Epithelial cell of proximal tubule (primary cell): Measurements from ENCODE around the gene GALNTL6. TPM values are rescaled to one million over a fixed set of nuclear protein-coding genes. Genes with fewer than 3 reads are reported as not detected.

Source experiments
- DNase-seq: peaks from one replicate; pipeline ENCODE4 v3.0.0-alpha.2; 2011; ENCODE audit warnings: low read depth
- H3K4me3 ChIP-seq: 2 replicates; pipeline ENCODE4 v1.5.1; 2011; ENCODE audit warnings: low read depth, mild to moderate bottlenecking, low read length
- total RNA-seq: library from RNA; depleted of rRNA; stranded (reverse); fragments of >200 nt; gene quantifications from 2 replicates; pipeline ENCODE4 v1.2.3, GENCODE V29; 2015
- TF ChIP-seq, protein P1 (sequence below): conservative IDR thresholded peaks from 2 replicates; pipeline ENCODE4 v1.5.1; 2012; ENCODE audit warnings: low read depth, mild to moderate bottlenecking, low read length

The GALNTL6 gene
- total RNA-seq, 1 donor from 2014 or later: not detected

- H3K4me3 ChIP-seq: no peak overlapping the region
- TF ChIP-seq, protein P1, sequence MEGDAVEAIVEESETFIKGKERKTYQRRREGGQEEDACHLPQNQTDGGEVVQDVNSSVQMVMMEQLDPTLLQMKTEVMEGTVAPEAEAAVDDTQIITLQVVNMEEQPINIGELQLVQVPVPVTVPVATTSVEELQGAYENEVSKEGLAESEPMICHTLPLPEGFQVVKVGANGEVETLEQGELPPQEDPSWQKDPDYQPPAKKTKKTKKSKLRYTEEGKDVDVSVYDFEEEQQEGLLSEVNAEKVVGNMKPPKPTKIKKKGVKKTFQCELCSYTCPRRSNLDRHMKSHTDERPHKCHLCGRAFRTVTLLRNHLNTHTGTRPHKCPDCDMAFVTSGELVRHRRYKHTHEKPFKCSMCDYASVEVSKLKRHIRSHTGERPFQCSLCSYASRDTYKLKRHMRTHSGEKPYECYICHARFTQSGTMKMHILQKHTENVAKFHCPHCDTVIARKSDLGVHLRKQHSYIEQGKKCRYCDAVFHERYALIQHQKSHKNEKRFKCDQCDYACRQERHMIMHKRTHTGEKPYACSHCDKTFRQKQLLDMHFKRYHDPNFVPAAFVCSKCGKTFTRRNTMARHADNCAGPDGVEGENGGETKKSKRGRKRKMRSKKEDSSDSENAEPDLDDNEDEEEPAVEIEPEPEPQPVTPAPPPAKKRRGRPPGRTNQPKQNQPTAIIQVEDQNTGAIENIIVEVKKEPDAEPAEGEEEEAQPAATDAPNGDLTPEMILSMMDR: no peak
- DNase-seq: no peak
Observed at GRCh38 chr4:172553216-172553615, 740.0 kb downstream of the GALNTL6 start.

DNA sequence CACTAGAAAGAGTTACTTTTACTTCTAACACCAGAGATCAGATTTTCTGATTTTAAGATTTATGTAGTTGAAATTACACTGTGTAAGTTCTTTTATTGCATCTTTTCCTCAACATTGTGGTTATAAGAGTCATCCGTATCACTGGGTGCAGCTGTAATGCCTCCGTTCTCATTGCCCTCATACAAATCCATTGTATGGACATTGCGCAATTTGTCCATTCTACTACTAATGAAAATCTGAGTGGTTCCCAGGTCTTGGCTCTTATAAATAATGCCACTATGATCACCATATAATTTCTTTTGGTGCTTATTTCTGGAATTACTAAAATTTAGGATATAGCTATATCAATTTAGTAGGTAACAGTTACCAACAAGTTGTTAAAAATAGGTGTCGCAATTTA lies 741.4 kb downstream of the GALNTL6 start:
- TF ChIP-seq, protein P1: no peak
- H3K4me3 ChIP-seq: no peak overlapping the region

DNA sequence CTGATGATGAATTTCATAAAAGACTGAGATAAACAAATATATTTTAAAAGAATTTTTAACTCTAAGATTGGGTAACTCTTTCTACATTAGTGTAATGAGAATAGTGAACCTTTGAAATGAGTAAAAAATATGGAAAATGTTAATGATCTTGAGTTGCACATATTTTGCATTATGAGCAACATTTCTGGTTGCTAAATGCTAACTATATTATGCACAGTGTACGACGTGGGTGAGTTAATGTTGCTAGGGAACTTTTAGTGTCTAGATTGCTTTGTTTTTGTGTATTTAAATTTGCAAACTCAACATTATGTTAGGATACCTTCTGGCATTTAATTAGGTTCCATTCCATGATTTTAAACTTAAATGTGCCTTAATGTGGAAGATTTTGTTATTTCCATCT lies 742.5 kb downstream of the GALNTL6 start:
- TF ChIP-seq, protein P1: no peak
- no peak for DNase-seq

More for the DNA sequence above, 741.4 kb downstream of the GALNTL6 start:
- DNase-seq: no peak

GRCh38 chr4:172573899-172574298 lies 760.7 kb downstream of the GALNTL6 start:
- no peak for DNase-seq
- H3K4me3 ChIP-seq: no peak overlapping the region
- TF ChIP-seq, protein P1: no peak

More for the DNA sequence above, 742.5 kb downstream of the GALNTL6 start:
- no peak overlapping the region for H3K4me3 ChIP-seq

- TF ChIP-seq, protein P1: no peak
- no peak for DNase-seq
- no peak overlapping the region for H3K4me3 ChIP-seq
Observed at GRCh38 chr4:172578712-172579111, 765.5 kb downstream of the GALNTL6 start.

GRCh38 chr4:172584816-172585215 lies 771.6 kb downstream of the GALNTL6 start:
- TF ChIP-seq, protein P1: no peak
- no peak for DNase-seq
- H3K4me3 ChIP-seq: no peak overlapping the region

- H3K4me3 ChIP-seq: no peak overlapping the region
- TF ChIP-seq, protein P1: peak; percentile 40
- DNase-seq: no peak
Observed at GRCh38 chr4:172596206-172596605, 783.0 kb downstream of the GALNTL6 start.
